Hepatocyte (in vitro differentiated cells): ENCODE data around the gene FBXO9.

Experiments
- EZH2 ChIP-seq: fragments of 200-600 bp; sonication (generic); IDR thresholded peaks from 2 replicates; pipeline ENCODE4 v1.6.1; 2016; ENCODE audit warnings: antibody characterized with exemption, mild to moderate bottlenecking, borderline replicate concordance
- EZH2phosphoT487 ChIP-seq: fragments of 200-600 bp; sonication (generic); IDR thresholded peaks from one replicate; pipeline ENCODE4 v1.6.1; 2018; ENCODE audit warnings: antibody characterized with exemption, mild to moderate bottlenecking, low read depth, moderate library complexity; ENCODE audit not compliant: unreplicated experiment, severe bottlenecking
- TF ChIP-seq, protein P1 (sequence below): fragments of 200-600 bp; sonication (generic); IDR thresholded peaks from 2 replicates; pipeline ENCODE4 v1.5.1; 2016; ENCODE audit warnings: antibody characterized with exemption, mild to moderate bottlenecking; ENCODE audit not compliant: poor library complexity

- TF ChIP-seq, protein P1, sequence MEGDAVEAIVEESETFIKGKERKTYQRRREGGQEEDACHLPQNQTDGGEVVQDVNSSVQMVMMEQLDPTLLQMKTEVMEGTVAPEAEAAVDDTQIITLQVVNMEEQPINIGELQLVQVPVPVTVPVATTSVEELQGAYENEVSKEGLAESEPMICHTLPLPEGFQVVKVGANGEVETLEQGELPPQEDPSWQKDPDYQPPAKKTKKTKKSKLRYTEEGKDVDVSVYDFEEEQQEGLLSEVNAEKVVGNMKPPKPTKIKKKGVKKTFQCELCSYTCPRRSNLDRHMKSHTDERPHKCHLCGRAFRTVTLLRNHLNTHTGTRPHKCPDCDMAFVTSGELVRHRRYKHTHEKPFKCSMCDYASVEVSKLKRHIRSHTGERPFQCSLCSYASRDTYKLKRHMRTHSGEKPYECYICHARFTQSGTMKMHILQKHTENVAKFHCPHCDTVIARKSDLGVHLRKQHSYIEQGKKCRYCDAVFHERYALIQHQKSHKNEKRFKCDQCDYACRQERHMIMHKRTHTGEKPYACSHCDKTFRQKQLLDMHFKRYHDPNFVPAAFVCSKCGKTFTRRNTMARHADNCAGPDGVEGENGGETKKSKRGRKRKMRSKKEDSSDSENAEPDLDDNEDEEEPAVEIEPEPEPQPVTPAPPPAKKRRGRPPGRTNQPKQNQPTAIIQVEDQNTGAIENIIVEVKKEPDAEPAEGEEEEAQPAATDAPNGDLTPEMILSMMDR: no peak
- TF ChIP-seq EZH2: no peak
- no peak for TF ChIP-seq EZH2phosphoT487
Measured at GRCh38 chr6:53130569-53131290, 65.5 kb downstream of the FBXO9 start.
